ENCODE data around the gene MAF.

GRCh38 chr16:79601931-79602627 lies 1.5 kb upstream of the MAF start:
- TF ChIP-seq GATA3 (IDR thresholded peaks at IDR 0.05; ENCODE audit: low read depth, low read length) (no peak), GATA2 (IDR thresholded peaks at IDR 0.05; ENCODE audit: low read depth, low read length) (no peak)
